GM20000 (cell line): ENCODE data around the gene SREBF1.
A peak's percentile ranks its signal among the peaks of the same experiment; 100 is the strongest.

ENCODE experiments used
- DNase-seq: peaks from one replicate; pipeline ENCODE4 v3.0.0; 2012; ENCODE audit warnings: low spot score
- CTCF ChIP-seq: IDR thresholded peaks from 2 replicates; pipeline ENCODE4 v1.5.1; 2012; ENCODE audit warnings: mild to moderate bottlenecking, control low read depth; ENCODE audit errors: extremely low read depth, missing control alignments

Gene SREBF1

GRCh38 chr17:17839791-17840707 is 3.3 kb upstream of the SREBF1 start:
- DNase-seq = peak; percentile 97
- TF ChIP-seq CTCF = no peak

- no peak for DNase-seq
- TF ChIP-seq CTCF = no peak
Measured at GRCh38 chr17:17837966-17838962, 1.5 kb upstream of the SREBF1 start.

DNA sequence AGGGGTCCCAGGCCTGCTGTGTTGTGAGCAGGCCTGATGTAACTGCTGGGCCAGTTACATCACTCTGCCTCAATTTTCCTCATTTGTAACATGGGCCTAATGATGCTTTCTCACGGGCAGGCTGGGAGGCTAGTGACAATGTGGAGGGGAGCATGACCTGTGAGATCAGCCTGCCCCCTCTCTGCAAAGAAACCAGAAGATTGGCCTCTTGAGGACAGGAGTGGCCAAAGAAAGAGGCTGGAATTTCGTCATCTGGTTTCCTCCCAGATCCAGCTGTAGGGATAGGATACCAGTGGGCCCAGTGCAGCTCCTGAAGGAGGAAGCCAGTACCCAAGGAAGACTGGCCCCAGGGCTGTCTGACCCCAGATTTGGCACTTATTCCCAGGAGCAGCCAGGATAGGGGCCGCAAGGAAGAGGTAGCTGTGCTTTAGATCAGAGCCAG is 615 bp upstream of the SREBF1 start:
- no peak for TF ChIP-seq CTCF
- DNase-seq = no peak

DNA sequence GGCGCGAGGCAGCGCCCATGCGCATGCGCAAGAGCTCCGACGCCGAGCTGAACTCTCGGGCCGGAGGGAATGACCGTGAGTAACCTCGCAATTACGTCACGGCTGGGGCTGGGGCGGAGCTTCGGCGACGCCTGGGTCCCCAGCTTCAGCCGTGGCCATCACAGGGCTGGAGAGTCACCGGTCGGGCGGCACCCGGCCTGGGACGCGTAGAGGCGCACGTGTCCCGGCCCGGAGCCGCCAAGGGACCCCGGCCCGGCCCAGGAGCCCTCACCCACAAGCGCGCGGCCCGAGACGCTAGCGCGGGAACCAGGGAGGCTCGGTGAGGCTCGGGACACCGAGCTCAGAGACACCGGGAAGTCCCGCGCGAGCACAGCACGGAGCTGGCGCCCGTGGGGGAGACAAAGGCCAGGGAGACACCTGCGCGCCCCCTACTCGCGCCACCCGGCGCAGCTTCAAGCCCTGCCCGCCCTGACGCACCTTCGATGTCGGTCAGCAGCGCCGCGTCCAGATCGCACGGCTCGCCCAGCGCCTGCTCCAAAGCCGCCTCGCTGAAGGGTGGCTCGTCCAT is 452 bp downstream of the SREBF1 start:
- no peak for TF ChIP-seq CTCF
- DNase-seq = peak; percentile 97

GRCh38 chr17:17835415-17836249 is 1.2 kb downstream of the SREBF1 start:
- no peak for TF ChIP-seq CTCF
- no peak for DNase-seq

DNA sequence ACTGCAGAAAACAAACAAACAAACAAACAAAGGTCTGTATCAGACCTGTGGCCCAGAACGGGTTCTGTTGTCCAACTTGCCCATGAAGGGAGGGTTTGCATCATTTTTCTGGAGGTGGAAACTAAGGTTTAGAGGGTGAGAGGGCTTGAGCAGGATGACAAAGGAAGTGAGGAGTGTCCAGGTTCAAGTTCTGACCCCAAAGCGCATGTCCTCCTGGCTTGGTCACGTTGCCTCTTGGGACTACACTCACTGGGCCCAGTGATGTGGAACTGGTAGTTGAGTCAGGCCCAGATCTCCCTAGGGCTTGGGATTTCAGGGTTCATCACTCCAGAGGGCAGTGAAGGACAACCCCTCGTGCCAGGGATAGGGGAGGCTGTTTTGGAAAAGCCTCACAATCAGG is 1.8 kb downstream of the SREBF1 start:
- peak; percentile 23 for DNase-seq
- TF ChIP-seq CTCF = no peak
